MCF 10A (cell line): ENCODE measurements around the gene RNU2-1. TPM values are rescaled to one million over a fixed set of nuclear protein-coding genes. Genes with fewer than 3 reads are reported as not detected.
"Not testable (repeated sequence)": the region's sequence is repeated elsewhere in the genome, so short reads cannot be mapped to it uniquely, and the experiment has no call there.

ENCODE experiments used
- BruUV-seq: library from RNA; stranded (reverse); fragments of 400-500 nt; replicated peaks from 2 replicates; lab custom pipeline; 2021; lab: Mats Ljungman, UMichigan
- CTCF ChIA-PET: fragments of 300-600 bp; sonication (Branson Sonifier 250); formaldehyde crosslinking; extraction: SDS; loops from one replicate; lab custom pipeline; 2021; ENCODE audit warnings: antibody characterized with exemption, inconsistent platforms; lab: Yijun Ruan, JAX
- POLR2A ChIA-PET: fragments of 300-600, 350-650 bp; sonication (Branson Sonifier 250); formaldehyde crosslinking; extraction: SDS; loops from one replicate; lab custom pipeline; 2020; ENCODE audit warnings: antibody characterized with exemption, inconsistent platforms; lab: Yijun Ruan, JAX
- DNase-seq: peaks from one replicate; pipeline ENCODE4 v3.0.0-alpha.2; 2018; ENCODE audit not compliant: unreplicated experiment
- H3K27ac Mint-ChIP-seq: one replicate; pipeline ENCODE4 v1.8.0; 2022; ENCODE audit warnings: mild to moderate bottlenecking, low read depth, mixed read lengths; ENCODE audit not compliant: unreplicated experiment
- H3K27me3 Mint-ChIP-seq: one replicate; pipeline ENCODE4 v1.8.0; 2022; ENCODE audit warnings: mixed read lengths; ENCODE audit not compliant: insufficient read depth, unreplicated experiment
- H3K36me3 Mint-ChIP-seq: one replicate; pipeline ENCODE4 v1.8.0; 2022; ENCODE audit warnings: mild to moderate bottlenecking, moderate library complexity, mixed read lengths; ENCODE audit not compliant: insufficient read depth, unreplicated experiment
- H3K4me1 Mint-ChIP-seq: one replicate; pipeline ENCODE4 v1.8.0; 2022; ENCODE audit warnings: mixed read lengths; ENCODE audit not compliant: insufficient read depth, unreplicated experiment
- H3K4me3 Mint-ChIP-seq: one replicate; pipeline ENCODE4 v1.8.0; 2022; ENCODE audit warnings: mild to moderate bottlenecking, moderate library complexity, mixed read lengths; ENCODE audit not compliant: unreplicated experiment
- H3K9me3 Mint-ChIP-seq: one replicate; pipeline ENCODE4 v1.8.0; 2022; ENCODE audit warnings: mixed read lengths; ENCODE audit not compliant: unreplicated experiment
- CTCF ChIP-seq: fragments of 200-600 bp; IDR thresholded peaks from one replicate; pipeline ENCODE4 v1.8.0; 2022; ENCODE audit warnings: antibody characterized with exemption, mild to moderate bottlenecking; ENCODE audit not compliant: unreplicated experiment
- intact Hi-C: fragments of 100-400 bp; cut with micrococcal nuclease; formaldehyde crosslinking; loops from 2 replicates; pipeline ENCODE4 v1.14.1; 2022
- total RNA-seq: library from RNA; stranded (reverse); gene quantifications from 2 replicates; pipeline ENCODE4 v1.2.3, GENCODE V29; 2022

RNU2-1 gene
- total RNA-seq, 1 experiment from 2014 or later, result 4,245 TPM

- Mint-ChIP-seq H3K36me3 (peaks cover 100% of the 10 kb centered on the region), H3K4me1 (no peaks in the 10 kb centered on the region), H3K9me3 (no peaks in the 10 kb centered on the region), H3K27ac (no peak overlapping the region), H3K4me3 (no peak overlapping the region), H3K27me3 (no peaks in the 10 kb centered on the region)
- intact Hi-C loops, result no loop called here
- POLR2A ChIA-PET, result interaction anchor here (1.1 to 1.4 kb wide), 4 partner anchors 9 to 122 kb away, joined by 3 to 6 read pairs (median 4); partner anchors contain the start of gene NBR1
- TSS peak; percentile 16 for BruUV-seq
- TF ChIP-seq CTCF, result no peak
- CTCF ChIA-PET, result no interaction called here
- no peak for DNase-seq
These were observed 40.5 kb downstream of the RNU2-1 start for GRCh38 chr17:43193251-43193650.

DNA sequence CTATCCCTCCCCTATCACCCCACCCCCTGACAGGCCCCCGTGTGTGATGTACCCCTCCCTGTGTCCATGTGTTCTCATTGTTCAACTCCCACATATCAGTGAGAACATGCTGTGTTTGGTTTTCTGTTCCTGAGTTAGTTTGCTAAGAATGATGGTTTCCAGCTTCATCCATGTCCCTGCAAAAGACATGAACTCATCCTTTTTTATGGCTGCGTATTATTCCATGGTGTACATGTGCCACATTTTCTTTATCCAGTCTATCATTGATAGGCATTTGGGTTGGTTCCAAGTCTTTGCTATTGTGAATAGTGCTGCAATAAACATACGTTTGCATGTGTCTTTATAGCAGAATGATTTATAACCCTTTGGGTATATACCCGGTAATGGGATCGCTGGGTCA is 47.1 kb downstream of the RNU2-1 start:
- DNase-seq, H3K9me3 Mint-ChIP-seq, H3K4me3 Mint-ChIP-seq, intact Hi-C loops, BruUV-seq, H3K27ac Mint-ChIP-seq, H3K27me3 Mint-ChIP-seq, POLR2A ChIA-PET, H3K4me1 Mint-ChIP-seq: not testable (repeated sequence)
- CTCF ChIA-PET, result interaction anchor here (0.6 to 1.0 kb wide), 3 partner anchors 24 to 153 kb away, joined by 3 to 4 read pairs (median 3); no protein-coding TSS in a partner anchor
- peaks cover 99% of the 10 kb centered on the region for H3K36me3 Mint-ChIP-seq

DNA sequence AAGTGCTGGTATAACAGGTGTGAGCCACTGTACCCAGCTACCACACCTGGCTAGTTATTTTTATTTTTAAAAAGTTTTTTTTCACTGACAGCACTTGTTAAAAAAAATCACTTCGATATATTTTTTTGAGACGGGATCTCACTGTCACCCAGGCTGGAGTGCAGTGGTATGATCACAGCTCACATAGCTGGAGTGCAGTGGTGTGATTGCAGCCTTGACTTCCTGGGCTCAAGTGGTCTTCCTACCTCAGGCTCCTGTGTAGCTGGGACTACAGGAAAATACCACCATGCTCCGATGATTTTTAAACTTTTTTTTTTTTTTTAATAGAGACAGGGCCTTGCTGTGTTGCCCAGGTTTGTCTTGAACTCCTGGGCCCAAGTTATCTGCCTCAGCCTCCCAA is 49.9 kb downstream of the RNU2-1 start:
- ChIA-PET CTCF (interaction anchor here (0.6 kb wide), 1 partner anchor 29 kb away, joined by 3 read pairs; no protein-coding TSS in a partner anchor), POLR2A (no interaction called here)
- no TSS peak for BruUV-seq
- no peak for DNase-seq
- Mint-ChIP-seq H3K4me1 (no peaks in the 10 kb centered on the region), H3K4me3 (no peak overlapping the region), H3K27me3 (no peaks in the 10 kb centered on the region), H3K36me3 (peaks cover 95% of the 10 kb centered on the region), H3K9me3 (no peaks in the 10 kb centered on the region), H3K27ac (no peak overlapping the region)
- intact Hi-C loops, result no loop called here
- no peak for TF ChIP-seq CTCF

Other genes with a start within 250 kb of the RNU2-1 start
- gene RPL27, start 235.6 kb downstream of the RNU2-1 start, total RNA-seq, result 970 and 1,226 TPM in 2 replicates
- 6.3 and 7.3 TPM in 2 replicates for gene IFI35, start 227.2 kb downstream of the RNU2-1 start, total RNA-seq
- gene VAT1, start 211.6 kb downstream of the RNU2-1 start, total RNA-seq, result 61.0 and 105 TPM in 2 replicates
- gene RND2, start 208.7 kb downstream of the RNU2-1 start, total RNA-seq, result 0.16 TPM in 1 of 2 replicates, not detected in the other
- 12.4 and 18.1 TPM in 2 replicates for gene BRCA1, start 108.6 kb downstream of the RNU2-1 start, total RNA-seq
- gene NBR1, start 62.8 kb downstream of the RNU2-1 start, total RNA-seq, result 105 and 106 TPM in 2 replicates
- 2.1 and 2.2 TPM in 2 replicates for gene TMEM106A, start 22.1 kb downstream of the RNU2-1 start, total RNA-seq
- not detected in 2 replicates for gene CCDC200, start 5.4 kb downstream of the RNU2-1 start, total RNA-seq
- 33.5 and 38.8 TPM in 2 replicates for gene ARL4D, start 165.0 kb upstream of the RNU2-1 start, total RNA-seq
- 56.9 and 62.1 TPM in 2 replicates for gene DHX8, start 250.0 kb upstream of the RNU2-1 start, total RNA-seq